ENCODE measurements around the gene DOCK8.

DOCK8 gene

GRCh38 chr9:237141-237857 lies 22.6 kb downstream of the DOCK8 start:
- Mint-ChIP-seq H3K4me3 (no peak overlapping the region), H3K9me3 (peaks cover 14% of the 10 kb centered on the region), H3K27ac (no peak overlapping the region), H3K4me1 (no peaks in the 10 kb centered on the region), H3K27me3 (ENCODE audit: low read depth) (no peaks in the 10 kb centered on the region), H3K36me3 (ENCODE audit: low read depth) (no peaks in the 10 kb centered on the region)
- no peak for TF ChIP-seq CTCF (IDR thresholded peaks at IDR 0.05; ENCODE audit: unreplicated experiment in 3 of 3)

- Mint-ChIP-seq H3K27ac (no peak overlapping the region), H3K27me3 (ENCODE audit: low read depth) (peaks cover 3% of the 10 kb centered on the region), H3K4me1 (no peaks in the 10 kb centered on the region), H3K4me3 (no peak overlapping the region), H3K9me3 (peaks cover 14% of the 10 kb centered on the region), H3K36me3 (ENCODE audit: low read depth) (no peaks in the 10 kb centered on the region)
- TF ChIP-seq CTCF (IDR thresholded peaks at IDR 0.05; ENCODE audit: unreplicated experiment in 3 of 3): no peak
Measured at GRCh38 chr9:237858-238345, 23.2 kb downstream of the DOCK8 start.

GRCh38 chr9:242461-243080 lies 27.9 kb downstream of the DOCK8 start:
- peaks cover 3% of the 10 kb centered on the region for H3K27me3 Mint-ChIP-seq (ENCODE audit: low read depth)
- no peak overlapping the region for H3K4me3 Mint-ChIP-seq
- no peak for TF ChIP-seq CTCF (IDR thresholded peaks at IDR 0.05; ENCODE audit: unreplicated experiment in 3 of 3)
- no peak overlapping the region for H3K27ac Mint-ChIP-seq
- no peaks in the 10 kb centered on the region for H3K9me3 Mint-ChIP-seq
- no peaks in the 10 kb centered on the region for H3K4me1 Mint-ChIP-seq
- no peaks in the 10 kb centered on the region for H3K36me3 Mint-ChIP-seq (ENCODE audit: low read depth)

GRCh38 chr9:248278-248961 lies 33.8 kb downstream of the DOCK8 start:
- no peaks in the 10 kb centered on the region for H3K9me3 Mint-ChIP-seq
- no peaks in the 10 kb centered on the region for H3K36me3 Mint-ChIP-seq (ENCODE audit: low read depth)
- no peak overlapping the region for H3K27ac Mint-ChIP-seq
- TF ChIP-seq CTCF (IDR thresholded peaks at IDR 0.05; ENCODE audit: unreplicated experiment in 3 of 3): no peak
- H3K4me1 Mint-ChIP-seq: no peaks in the 10 kb centered on the region
- H3K27me3 Mint-ChIP-seq (ENCODE audit: low read depth): no peaks in the 10 kb centered on the region
- H3K4me3 Mint-ChIP-seq: no peak overlapping the region

GRCh38 chr9:249025-249424 lies 34.4 kb downstream of the DOCK8 start:
- no peak for TF ChIP-seq CTCF (IDR thresholded peaks at IDR 0.05; ENCODE audit: unreplicated experiment in 3 of 3)
- H3K4me1 Mint-ChIP-seq: no peaks in the 10 kb centered on the region
- H3K27me3 Mint-ChIP-seq (ENCODE audit: low read depth): no peaks in the 10 kb centered on the region
- H3K27ac Mint-ChIP-seq: no peak overlapping the region
- no peak overlapping the region for H3K4me3 Mint-ChIP-seq
- no peaks in the 10 kb centered on the region for H3K36me3 Mint-ChIP-seq (ENCODE audit: low read depth)
- H3K9me3 Mint-ChIP-seq: no peaks in the 10 kb centered on the region
